Stimulated activated CD8-positive, alpha-beta memory T cell treated with anti-CD3 and anti-CD28 coated beads, Interleukin-7, amount 100 ng/mL, for 1 hour (primary cell): Measurements from ENCODE around the gene B9D1.
"Not testable (repeated sequence)": the region's sequence is repeated elsewhere in the genome, so short reads cannot be mapped to it uniquely, and the experiment has no call there.

Source experiments
- DNase-seq, 2 donors: peaks; one replicate each; pipeline ENCODE4 v3.0.0-alpha.2; 2020; ENCODE audit warnings: low read depth in 2 of 2

The B9D1 gene

GRCh38 chr17:19359151-19359550 lies 3.4 kb downstream of the B9D1 start:
- DNase-seq, result no peak

- no peak for DNase-seq
These were observed 4.8 kb downstream of the B9D1 start for GRCh38 chr17:19357761-19358160.

GRCh38 chr17:19357351-19357750 lies 5.2 kb downstream of the B9D1 start:
- no peak for DNase-seq

GRCh38 chr17:19354748-19355147 lies 7.8 kb downstream of the B9D1 start:
- no peak for DNase-seq

- not testable (repeated sequence) for DNase-seq
These were observed 9.1 kb downstream of the B9D1 start for GRCh38 chr17:19353401-19353800.

- no peak for DNase-seq
These were observed 13.7 kb downstream of the B9D1 start for GRCh38 chr17:19348806-19349205.

- no peak for DNase-seq
These were observed 14.4 kb downstream of the B9D1 start for GRCh38 chr17:19348081-19348650.

- DNase-seq, result no peak
These were observed 15.0 kb downstream of the B9D1 start for GRCh38 chr17:19347323-19348080.

- no peak for DNase-seq
These were observed 15.9 kb downstream of the B9D1 start for GRCh38 chr17:19346351-19347255.

- DNase-seq, result no peak
These were observed 16.8 kb downstream of the B9D1 start for GRCh38 chr17:19345486-19346350.

GRCh38 chr17:19345067-19345460 lies 17.5 kb downstream of the B9D1 start:
- no peak for DNase-seq

- no peak for DNase-seq
These were observed 18.0 kb downstream of the B9D1 start for GRCh38 chr17:19344311-19345066.

GRCh38 chr17:19343671-19344151 lies 18.8 kb downstream of the B9D1 start:
- no peak for DNase-seq

GRCh38 chr17:19343256-19343630 lies 19.3 kb downstream of the B9D1 start:
- DNase-seq, result no peak

GRCh38 chr17:19342611-19343255 lies 19.8 kb downstream of the B9D1 start:
- no peak for DNase-seq

GRCh38 chr17:19341641-19342610 lies 20.6 kb downstream of the B9D1 start:
- no peak for DNase-seq

GRCh38 chr17:19341211-19341631 lies 21.3 kb downstream of the B9D1 start:
- DNase-seq, result no peak

- no peak for DNase-seq
These were observed 23.1 kb downstream of the B9D1 start for GRCh38 chr17:19339341-19339815.
